ENCODE data around the gene ATP1A2. TPM values are rescaled to one million over a fixed set of nuclear protein-coding genes. Genes with fewer than 3 reads are reported as not detected.

The ATP1A2 gene
- total RNA-seq, 1 experiment from 2014 or later = 0.15 TPM

GRCh38 chr1:160082926-160083325 is 32.6 kb upstream of the ATP1A2 start:
- ATAC-seq (no peak), DNase-seq (ENCODE audit: low read depth, low spot score) (no peak)
- intact Hi-C loops (cut with micrococcal nuclease; ENCODE audit: unreplicated experiment) (no loop called here), in situ Hi-C loops (cut with HindIII; ENCODE audit: low pct_unique_long_range_greater_than_20kb, low sequenced_read_pairs) (no loop called here)
- CTCF ChIA-PET = interaction anchor here (0.6 to 1.5 kb wide), 4 partner anchors 25 to 155 kb away, joined by 3 to 11 read pairs (median 4); no protein-coding TSS in a partner anchor
- H3K9me3 ChIP-seq (ENCODE audit: control insufficient read depth, insufficient read depth, low read depth, low read length) = no peaks in the 10 kb centered on the region
- no peak overlapping the region for H3K27ac ChIP-seq (ENCODE audit: low read length)
- no peaks in the 10 kb centered on the region for H3K36me3 ChIP-seq (ENCODE audit: control insufficient read depth, insufficient read depth, low read length)
- no TSS peak for BruUV-seq (replicated peaks)
- no peak overlapping the region for H3K4me3 ChIP-seq (ENCODE audit: low read depth in 2 of 2, low read length in 2 of 2)
- POLR2A ChIA-PET = no interaction called here
- TF ChIP-seq TCF7L2 (IDR thresholded peaks at IDR 0.05; ENCODE audit: low read depth, low read length) = no peak
- no peaks in the 10 kb centered on the region for H3K4me1 ChIP-seq (ENCODE audit: control insufficient read depth, insufficient read depth, low read length)
- peaks cover 33% of the 10 kb centered on the region for H3K27me3 ChIP-seq (ENCODE audit: control insufficient read depth, insufficient read depth, low read length)

- peaks cover 29% of the 10 kb centered on the region for H3K27me3 ChIP-seq (ENCODE audit: control insufficient read depth, insufficient read depth, low read length)
- H3K9me3 ChIP-seq (ENCODE audit: control insufficient read depth, insufficient read depth, low read depth, low read length) = no peaks in the 10 kb centered on the region
- CTCF ChIA-PET = interaction anchor here (0.6 to 0.8 kb wide), 3 partner anchors 27 to 120 kb away, joined by 3 to 12 read pairs (median 7); no protein-coding TSS in a partner anchor
- BruUV-seq (replicated peaks) = no TSS peak
- no peaks in the 10 kb centered on the region for H3K36me3 ChIP-seq (ENCODE audit: control insufficient read depth, insufficient read depth, low read length)
- in situ Hi-C loops (cut with HindIII; ENCODE audit: low pct_unique_long_range_greater_than_20kb, low sequenced_read_pairs) = no loop called here
- ATAC-seq (peak; percentile 89), DNase-seq (ENCODE audit: low read depth, low spot score) (no peak)
- no peak for TF ChIP-seq SIN3A (IDR thresholded peaks at IDR 0.05; ENCODE audit: borderline replicate concordance, insufficient read depth, low read depth, low read length)
- TF ChIP-seq CTCF (IDR thresholded peaks at IDR 0.05) = peak; percentile 94
- TF ChIP-seq REST (IDR thresholded peaks at IDR 0.05; ENCODE audit: insufficient read depth in 1 of 2, low read depth in 2 of 2, low read length in 1 of 2) = 0 out of 4 replicates have a peak, but pooled peaks of 1 of the 2 experiments have one; percentile 32
- intact Hi-C loops (cut with micrococcal nuclease; ENCODE audit: unreplicated experiment) = loop anchor here (2.0 kb wide), 1 partner anchor 37 kb away; no protein-coding TSS in a partner anchor
- no peak overlapping the region for H3K27ac ChIP-seq (ENCODE audit: low read length)
- H3K4me1 ChIP-seq (ENCODE audit: control insufficient read depth, insufficient read depth, low read length) = no peaks in the 10 kb centered on the region
- peak overlapping the region; percentile 36 to 45 for H3K4me3 ChIP-seq (ENCODE audit: low read depth in 2 of 2, low read length in 2 of 2)
- POLR2A ChIA-PET = no interaction called here
These were observed 31.4 kb upstream of the ATP1A2 start for GRCh38 chr1:160083968-160084770.

- no peaks in the 10 kb centered on the region for H3K4me1 ChIP-seq (ENCODE audit: control insufficient read depth, insufficient read depth, low read length)
- DNase-seq (ENCODE audit: low read depth, low spot score) = no peak
- peaks cover 23% of the 10 kb centered on the region for H3K27me3 ChIP-seq (ENCODE audit: control insufficient read depth, insufficient read depth, low read length)
- H3K27ac ChIP-seq (ENCODE audit: low read length) = no peak overlapping the region
- POLR2A ChIA-PET = no interaction called here
- no peak for ATAC-seq
- CTCF ChIA-PET = interaction anchor here (0.6 to 1.9 kb wide), 6 partner anchors 27 to 340 kb away, joined by 3 to 13 read pairs (median 6); no protein-coding TSS in a partner anchor
- no peak for TF ChIP-seq TCF7L2 (IDR thresholded peaks at IDR 0.05; ENCODE audit: low read depth, low read length)
- no peak for TF ChIP-seq CTCF (IDR thresholded peaks at IDR 0.05)
- no peak for TF ChIP-seq SIN3A (IDR thresholded peaks at IDR 0.05; ENCODE audit: borderline replicate concordance, insufficient read depth, low read depth, low read length)
- no peak for TF ChIP-seq POLR2AphosphoS5 (IDR thresholded peaks at IDR 0.05; ENCODE audit: low read depth, low read length)
- TF ChIP-seq REST (IDR thresholded peaks at IDR 0.05; ENCODE audit: insufficient read depth in 1 of 2, low read depth in 2 of 2, low read length in 1 of 2) = no peak
- no peaks in the 10 kb centered on the region for H3K9me3 ChIP-seq (ENCODE audit: control insufficient read depth, insufficient read depth, low read depth, low read length)
- no TSS peak for BruUV-seq (replicated peaks)
- H3K4me3 ChIP-seq (ENCODE audit: low read depth in 2 of 2, low read length in 2 of 2) = no peak overlapping the region
- in situ Hi-C loops (cut with HindIII; ENCODE audit: low pct_unique_long_range_greater_than_20kb, low sequenced_read_pairs) = no loop called here
- intact Hi-C loops (cut with micrococcal nuclease; ENCODE audit: unreplicated experiment) = loop anchor here (2.0 kb wide), 1 partner anchor 38 kb away; no protein-coding TSS in a partner anchor
- no peaks in the 10 kb centered on the region for H3K36me3 ChIP-seq (ENCODE audit: control insufficient read depth, insufficient read depth, low read length)
These were observed 30.7 kb upstream of the ATP1A2 start for GRCh38 chr1:160084771-160085321.

All from Panc1 (cell line).